ENCODE results near the gene C4orf50. TPM values are rescaled to one million over a fixed set of nuclear protein-coding genes. Genes with fewer than 3 reads are reported as not detected.

C4orf50 gene
- total and polyA plus RNA-seq, 2 of the 4 experiments (the other 2 are of a cell fraction): not detected

DNA sequence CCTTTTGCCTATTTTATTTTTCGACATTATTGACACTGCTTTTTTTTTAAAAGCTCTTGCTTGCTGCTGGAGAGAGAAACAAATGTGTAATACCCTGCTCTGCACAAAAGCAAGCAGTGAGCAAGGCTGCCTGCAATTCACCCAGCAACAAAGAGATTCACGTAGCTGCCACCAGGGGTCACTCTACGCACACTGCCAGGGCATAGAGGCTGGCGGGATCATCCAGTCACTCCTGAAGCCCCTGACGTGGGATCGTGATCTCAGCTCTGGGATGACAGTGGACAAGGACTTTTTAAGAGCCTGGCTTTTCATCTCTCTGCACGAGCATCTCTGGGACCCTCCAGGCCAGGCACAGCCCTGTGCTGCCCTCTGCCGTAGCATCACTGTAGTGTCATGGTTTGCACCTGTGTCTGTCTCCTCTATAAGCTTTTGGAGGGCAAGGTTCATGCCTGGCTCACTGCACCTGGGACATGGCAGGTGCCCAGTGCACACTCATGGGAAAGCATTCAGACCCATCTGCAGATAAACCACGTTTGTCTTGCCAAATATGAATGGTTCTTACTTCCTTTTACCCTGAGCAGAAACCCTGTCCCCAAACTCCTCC lies 19.8 kb downstream of the C4orf50 start:
- Histone ChIP-seq H3K79me1 (ENCODE audit: low read depth in 1 of 2, low read length in 2 of 2) (no peaks in the 10 kb centered on the region), H3K9me1 (ENCODE audit: insufficient read depth, low read length) (no peaks in the 10 kb centered on the region), H2BK20ac (ENCODE audit: low read depth, low read length) (no peak overlapping the region), H3K27ac (ENCODE audit: insufficient read depth, low read length) (no peak overlapping the region), H4K5ac (ENCODE audit: low read depth, low read length) (no peak overlapping the region), H2AK5ac (ENCODE audit: low read depth, low read length) (no peak overlapping the region), H3K9ac (ENCODE audit: low read depth, low read length) (no peak overlapping the region), H3K4me2 (ENCODE audit: low read depth, low read length) (no peak overlapping the region), H3K14ac (replicated peaks; ENCODE audit: low read depth, low read length) (no peak overlapping the region), H3K23ac (ENCODE audit: low read depth, low read length) (no peak overlapping the region), H3K4me1 (ENCODE audit: control insufficient read depth, insufficient read depth, low read length) (no peaks in the 10 kb centered on the region), H3K56ac (ENCODE audit: extremely low read depth, insufficient read depth, low read length) (no peak overlapping the region), H3K4ac (ENCODE audit: low read depth, low read length) (no peak overlapping the region), H2AK9ac (replicated peaks; ENCODE audit: low read depth, low read length, poor library complexity) (no peak overlapping the region), H3K27me3 (ENCODE audit: control insufficient read depth, insufficient read depth, low read length) (no peaks in the 10 kb centered on the region; the same call in 1 of the 2 replicates), H3K4me3 (ENCODE audit: insufficient read depth, low read depth, low read length) (no peak overlapping the region), H2BK5ac (ENCODE audit: low read depth, low read length, poor library complexity, severe bottlenecking) (no peak overlapping the region), H3K18ac (ENCODE audit: low read depth, low read length) (no peak overlapping the region), H2BK15ac (ENCODE audit: low read depth, low read length) (no peak overlapping the region), H4K20me1 (ENCODE audit: insufficient read depth, low read length) (no peaks in the 10 kb centered on the region), H4K91ac (ENCODE audit: insufficient read depth, low read depth, low read length) (no peak overlapping the region), H3K9me3 (ENCODE audit: control insufficient read depth, insufficient read depth, low read length) (no peaks in the 10 kb centered on the region), H3K36me3 (ENCODE audit: control insufficient read depth, insufficient read depth, low read length) (no peaks in the 10 kb centered on the region), H2BK120ac (ENCODE audit: low read depth, low read length) (no peak overlapping the region), H4K8ac (ENCODE audit: low read depth in 2 of 2, low read length in 2 of 2) (no peak overlapping the region), H2AFZ (replicated peaks; ENCODE audit: low read length, poor library complexity) (no peak overlapping the region)
- BruUV-seq (replicated peaks): no TSS peak
- peak; percentile 63 for TF ChIP-seq RAD21 (IDR thresholded peaks at IDR 0.05; ENCODE audit: low read length)
- no peak for TF ChIP-seq CEBPB (IDR thresholded peaks at IDR 0.05; ENCODE audit: low read depth, low read length)
- peak; percentile 26; the same call in 1 of the 2 replicates for TF ChIP-seq SMC3 (IDR thresholded peaks at IDR 0.05; ENCODE audit: low read depth, low read length)
- peak; percentile 69 for TF ChIP-seq RFX5 (IDR thresholded peaks at IDR 0.05; ENCODE audit: low read depth, low read length)
- TF ChIP-seq, protein P1, sequence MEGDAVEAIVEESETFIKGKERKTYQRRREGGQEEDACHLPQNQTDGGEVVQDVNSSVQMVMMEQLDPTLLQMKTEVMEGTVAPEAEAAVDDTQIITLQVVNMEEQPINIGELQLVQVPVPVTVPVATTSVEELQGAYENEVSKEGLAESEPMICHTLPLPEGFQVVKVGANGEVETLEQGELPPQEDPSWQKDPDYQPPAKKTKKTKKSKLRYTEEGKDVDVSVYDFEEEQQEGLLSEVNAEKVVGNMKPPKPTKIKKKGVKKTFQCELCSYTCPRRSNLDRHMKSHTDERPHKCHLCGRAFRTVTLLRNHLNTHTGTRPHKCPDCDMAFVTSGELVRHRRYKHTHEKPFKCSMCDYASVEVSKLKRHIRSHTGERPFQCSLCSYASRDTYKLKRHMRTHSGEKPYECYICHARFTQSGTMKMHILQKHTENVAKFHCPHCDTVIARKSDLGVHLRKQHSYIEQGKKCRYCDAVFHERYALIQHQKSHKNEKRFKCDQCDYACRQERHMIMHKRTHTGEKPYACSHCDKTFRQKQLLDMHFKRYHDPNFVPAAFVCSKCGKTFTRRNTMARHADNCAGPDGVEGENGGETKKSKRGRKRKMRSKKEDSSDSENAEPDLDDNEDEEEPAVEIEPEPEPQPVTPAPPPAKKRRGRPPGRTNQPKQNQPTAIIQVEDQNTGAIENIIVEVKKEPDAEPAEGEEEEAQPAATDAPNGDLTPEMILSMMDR (conservative IDR thresholded peaks at IDR 0.05; ENCODE audit: low read depth, low read length): peak; percentile 81
- POLR2A ChIA-PET (ENCODE audit: unreplicated experiment): no interaction called here
- 13% methylated on average over 4 of the region's 9 CpGs; no CpG with 5 or more reads in 1 of the 2 experiments for WGBS, 2 experiments (ENCODE audit: extremely low coverage in 2 of 2, insufficient read length in 1 of 2)
- in situ Hi-C loops (cut with MboI; ENCODE audit: low sequenced_read_pairs) (loop anchor here (10.0 kb wide), 1 partner anchor 326 kb away; no protein-coding TSS in a partner anchor), dilution Hi-C loops (cut with HindIII; ENCODE audit: low sequenced_read_pairs, unreplicated experiment) (no loop called here), intact Hi-C loops (cut with micrococcal nuclease) (loop anchor here (1.0 kb wide), 1 partner anchor 329 kb away; no protein-coding TSS in a partner anchor)
- DNase-seq (peak; percentile 61), ATAC-seq (ENCODE audit: low read depth) (peak; percentile 98)
- CTCF ChIA-PET: interaction anchor here (0.6 to 1.7 kb wide), 11 partner anchors 10 to 359 kb away, joined by 3 to 10 read pairs (median 5); no protein-coding TSS in a partner anchor

All from IMR-90 (cell line).